NCI-H748 (cell line): ENCODE measurements around the gene PSMC5.
"Not testable (repeated sequence)": the region's sequence is repeated elsewhere in the genome, so short reads cannot be mapped to it uniquely, and the experiment has no call there.

Experiments used
- DNase-seq: peaks from one replicate; lab custom pipeline; 2025; ENCODE audit not compliant: unreplicated experiment; lab: John Stamatoyannopoulos, UW

PSMC5 gene

GRCh38 chr17:63827002-63827800 lies at the start of gene PSMC5, which contains the start of gene FTSJ3:
Gene PSMC5 (plus strand): TSS chr17:63827431. CDS start chr17:63827491, 60 bp downstream.
Gene FTSJ3 (minus strand): TSS chr17:63827663. CDS start chr17:63826902, 761 bp downstream.
- peak; percentile 96 for DNase-seq

GRCh38 chr17:63780507-63780906 lies 46.7 kb upstream of the PSMC5 start:
- DNase-seq: no peak

GRCh38 chr17:63780928-63781327 lies 46.3 kb upstream of the PSMC5 start:
- DNase-seq: no peak

GRCh38 chr17:63783522-63783921 lies 43.7 kb upstream of the PSMC5 start:
- no peak for DNase-seq

- no peak for DNase-seq
Observed at GRCh38 chr17:63785556-63785955, 41.7 kb upstream of the PSMC5 start.

GRCh38 chr17:63786117-63786516 lies 41.1 kb upstream of the PSMC5 start:
- DNase-seq: no peak

GRCh38 chr17:63786971-63787711 lies 40.1 kb upstream of the PSMC5 start:
- no peak for DNase-seq

GRCh38 chr17:63790057-63790456 lies 37.2 kb upstream of the PSMC5 start:
- no peak for DNase-seq

GRCh38 chr17:63792055-63792729 lies 35.0 kb upstream of the PSMC5 start:
- no peak for DNase-seq

- not testable (repeated sequence) for DNase-seq
Observed at GRCh38 chr17:63796375-63796774, 30.9 kb upstream of the PSMC5 start.

- no peak for DNase-seq
Observed at GRCh38 chr17:63798572-63799106, 28.6 kb upstream of the PSMC5 start.

GRCh38 chr17:63800783-63801182 lies 26.4 kb upstream of the PSMC5 start:
- DNase-seq: no peak

GRCh38 chr17:63804328-63804727 lies 22.9 kb upstream of the PSMC5 start:
- no peak for DNase-seq

- DNase-seq: no peak
Observed at GRCh38 chr17:63805591-63805990, 21.6 kb upstream of the PSMC5 start.

- DNase-seq: no peak
Observed at GRCh38 chr17:63809970-63810369, 17.3 kb upstream of the PSMC5 start.

GRCh38 chr17:63816123-63816522 lies 11.1 kb upstream of the PSMC5 start:
- no peak for DNase-seq

- no peak for DNase-seq
Observed at GRCh38 chr17:63816669-63817068, 10.6 kb upstream of the PSMC5 start.

- DNase-seq: no peak
Observed at GRCh38 chr17:63817736-63818385, 9.4 kb upstream of the PSMC5 start.

GRCh38 chr17:63819131-63819530 lies 8.1 kb upstream of the PSMC5 start:
- DNase-seq: no peak

- DNase-seq: no peak
Observed at GRCh38 chr17:63819585-63820537, 7.4 kb upstream of the PSMC5 start.
